ENCODE data around the gene ULBP1.
A peak's percentile ranks its signal among the peaks of the same experiment; 100 is the strongest.
"Not testable (repeated sequence)": the region's sequence is repeated elsewhere in the genome, so short reads cannot be mapped to it uniquely, and the experiment has no call there.

ULBP1 gene

GRCh38 chr6:149965194-149966020 is 1.7 kb downstream of the ULBP1 start:
- peak overlapping the region; percentile 94 for H3K27ac Mint-ChIP-seq
- ATAC-seq (replicated peaks) (no peak), DNase-seq (no peak)
- H3K27me3 Mint-ChIP-seq: peaks cover 79 to 95% of the 10 kb centered on the region in 2 donors
- peaks cover 6 to 7% of the 10 kb centered on the region in 2 donors for H3K36me3 Mint-ChIP-seq
- no peaks in the 10 kb centered on the region for H3K9me3 Mint-ChIP-seq
- peaks cover 29 to 40% of the 10 kb centered on the region in 2 donors for H3K4me1 Mint-ChIP-seq
- peak overlapping the region; percentile 91 to 93 for H3K4me3 Mint-ChIP-seq

- H3K9me3 Mint-ChIP-seq; H3K27ac Mint-ChIP-seq; DNase-seq; H3K36me3 Mint-ChIP-seq; H3K4me3 Mint-ChIP-seq; ATAC-seq (replicated peaks): not testable (repeated sequence)
- peaks cover 29 to 40% of the 10 kb centered on the region in 2 donors for H3K4me1 Mint-ChIP-seq
- H3K27me3 Mint-ChIP-seq: peaks cover 81 to 95% of the 10 kb centered on the region in 2 donors
These were observed 2.6 kb downstream of the ULBP1 start for GRCh38 chr6:149966319-149966718.

GRCh38 chr6:149967591-149967990 is 3.8 kb downstream of the ULBP1 start:
- no peaks in the 10 kb centered on the region for H3K9me3 Mint-ChIP-seq
- H3K4me3 Mint-ChIP-seq: no peak overlapping the region
- no peak overlapping the region for H3K27ac Mint-ChIP-seq
- peaks cover 73 to 87% of the 10 kb centered on the region in 2 donors for H3K27me3 Mint-ChIP-seq
- no peak for ATAC-seq (replicated peaks)
- H3K4me1 Mint-ChIP-seq: peaks cover 26 to 38% of the 10 kb centered on the region in 2 donors
- peaks cover 6 to 7% of the 10 kb centered on the region in 2 donors for H3K36me3 Mint-ChIP-seq
- DNase-seq: no peak

GRCh38 chr6:149967999-149968398 is 4.3 kb downstream of the ULBP1 start:
- peaks cover 25 to 34% of the 10 kb centered on the region in 2 donors for H3K4me1 Mint-ChIP-seq
- peaks cover 71 to 85% of the 10 kb centered on the region in 2 donors for H3K27me3 Mint-ChIP-seq

GRCh38 chr6:149968909-149969308 is 5.2 kb downstream of the ULBP1 start:
- not testable (repeated sequence) for ATAC-seq (replicated peaks); H3K36me3 Mint-ChIP-seq; H3K9me3 Mint-ChIP-seq; DNase-seq; H3K27ac Mint-ChIP-seq; H3K4me3 Mint-ChIP-seq
- Mint-ChIP-seq H3K27me3 (peaks cover 72 to 81% of the 10 kb centered on the region in 2 donors), H3K4me1 (peaks cover 19 to 25% of the 10 kb centered on the region in 2 donors)

More at GRCh38 chr6:149967999-149968398, 4.3 kb downstream of the ULBP1 start:
- H3K4me3 Mint-ChIP-seq; H3K9me3 Mint-ChIP-seq; DNase-seq; ATAC-seq (replicated peaks); H3K36me3 Mint-ChIP-seq; H3K27ac Mint-ChIP-seq: not testable (repeated sequence)

- H3K9me3 Mint-ChIP-seq: no peaks in the 10 kb centered on the region
- H3K4me1 Mint-ChIP-seq: peaks cover 14 to 18% of the 10 kb centered on the region in 2 donors
- H3K4me3 Mint-ChIP-seq: no peak overlapping the region
- H3K27me3 Mint-ChIP-seq: peaks cover 72 to 81% of the 10 kb centered on the region in 2 donors
- no peak for DNase-seq
- no peak for ATAC-seq (replicated peaks)
- H3K27ac Mint-ChIP-seq: no peak overlapping the region
- peaks cover 6 to 7% of the 10 kb centered on the region in 2 donors for H3K36me3 Mint-ChIP-seq
These were observed 5.9 kb downstream of the ULBP1 start for GRCh38 chr6:149969635-149970034.

GRCh38 chr6:149974394-149974793 is 10.7 kb downstream of the ULBP1 start:
- peak; percentile 39 to 64 for ATAC-seq (replicated peaks)
- H3K4me1 Mint-ChIP-seq, H3K9me3 Mint-ChIP-seq, H3K36me3 Mint-ChIP-seq, H3K4me3 Mint-ChIP-seq, H3K27ac Mint-ChIP-seq, DNase-seq: not testable (repeated sequence)
- H3K27me3 Mint-ChIP-seq: peaks cover 64 to 75% of the 10 kb centered on the region in 2 donors

- H3K27me3 Mint-ChIP-seq: peaks cover 61 to 73% of the 10 kb centered on the region in 2 donors
- H3K4me1 Mint-ChIP-seq: peaks cover 0 to 2% of the 10 kb centered on the region in 2 donors
- DNase-seq: no peak
- H3K9me3 Mint-ChIP-seq: no peaks in the 10 kb centered on the region
- ATAC-seq (replicated peaks): peak; percentile 69 to 78
- H3K4me3 Mint-ChIP-seq: no peak overlapping the region
- no peak overlapping the region for H3K27ac Mint-ChIP-seq
- H3K36me3 Mint-ChIP-seq: peaks cover 0 to 2% of the 10 kb centered on the region in 2 donors
These were observed 11.1 kb downstream of the ULBP1 start for GRCh38 chr6:149974825-149975224.

GRCh38 chr6:149975400-149975799 is 11.7 kb downstream of the ULBP1 start:
- DNase-seq (no peak), ATAC-seq (replicated peaks) (no peak)
- Mint-ChIP-seq H3K27me3 (peaks cover 55 to 73% of the 10 kb centered on the region in 2 donors), H3K36me3 (no peaks in the 10 kb centered on the region), H3K4me3 (no peak overlapping the region), H3K9me3 (no peaks in the 10 kb centered on the region), H3K4me1 (peaks cover 0 to 2% of the 10 kb centered on the region in 2 donors), H3K27ac (no peak overlapping the region)

- ATAC-seq (replicated peaks) (no peak), DNase-seq (no peak)
- Mint-ChIP-seq H3K27ac (no peak overlapping the region), H3K36me3 (no peaks in the 10 kb centered on the region), H3K4me1 (peaks cover 0 to 2% of the 10 kb centered on the region in 2 donors), H3K4me3 (no peak overlapping the region), H3K27me3 (peaks cover 62 to 76% of the 10 kb centered on the region in 2 donors), H3K9me3 (no peaks in the 10 kb centered on the region)
These were observed 13.5 kb downstream of the ULBP1 start for GRCh38 chr6:149977221-149977620.

GRCh38 chr6:149978610-149979009 is 14.9 kb downstream of the ULBP1 start:
- Mint-ChIP-seq H3K9me3 (no peaks in the 10 kb centered on the region), H3K27me3 (peaks cover 67 to 85% of the 10 kb centered on the region in 2 donors), H3K27ac (no peak overlapping the region), H3K36me3 (no peaks in the 10 kb centered on the region), H3K4me1 (peaks cover 0 to 2% of the 10 kb centered on the region in 2 donors), H3K4me3 (no peak overlapping the region)
- no peak for ATAC-seq (replicated peaks)
- no peak for DNase-seq

GRCh38 chr6:149979293-149979692 is 15.6 kb downstream of the ULBP1 start:
- Mint-ChIP-seq H3K27ac (no peak overlapping the region), H3K4me1 (peaks cover 0 to 2% of the 10 kb centered on the region in 2 donors), H3K4me3 (no peak overlapping the region), H3K9me3 (no peaks in the 10 kb centered on the region), H3K36me3 (no peaks in the 10 kb centered on the region), H3K27me3 (peaks cover 63 to 85% of the 10 kb centered on the region in 2 donors)
- ATAC-seq (replicated peaks) (no peak), DNase-seq (no peak)

- DNase-seq (no peak), ATAC-seq (replicated peaks) (no peak)
- no peak overlapping the region for H3K27ac Mint-ChIP-seq
- H3K27me3 Mint-ChIP-seq: peaks cover 65 to 86% of the 10 kb centered on the region in 2 donors
- peaks cover 2% of the 10 kb centered on the region in 2 donors for H3K36me3 Mint-ChIP-seq
- H3K4me3 Mint-ChIP-seq: no peak overlapping the region
- H3K9me3 Mint-ChIP-seq: peaks cover 2% of the 10 kb centered on the region in 2 donors
- peaks cover under 1 to 6% of the 10 kb centered on the region in 2 donors for H3K4me1 Mint-ChIP-seq
These were observed 19.4 kb downstream of the ULBP1 start for GRCh38 chr6:149983145-149983544.

GRCh38 chr6:149984773-149985172 is 21.0 kb downstream of the ULBP1 start:
- peaks cover 5 to 6% of the 10 kb centered on the region in 2 donors for H3K9me3 Mint-ChIP-seq
- peaks cover 7 to 22% of the 10 kb centered on the region in 2 donors for H3K4me1 Mint-ChIP-seq
- H3K4me3 Mint-ChIP-seq: no peak overlapping the region

GRCh38 chr6:149985481-149985937 is 21.8 kb downstream of the ULBP1 start:
- Mint-ChIP-seq H3K27ac (no peak overlapping the region), H3K27me3 (peaks cover 79 to 91% of the 10 kb centered on the region in 2 donors), H3K4me1 (peaks cover 14 to 29% of the 10 kb centered on the region in 2 donors), H3K36me3 (peaks cover 9% of the 10 kb centered on the region in 2 donors), H3K9me3 (peaks cover 5 to 6% of the 10 kb centered on the region in 2 donors), H3K4me3 (no peak overlapping the region)
- no peak for ATAC-seq (replicated peaks)
- no peak for DNase-seq

More at GRCh38 chr6:149984773-149985172, 21.0 kb downstream of the ULBP1 start:
- ATAC-seq (replicated peaks) (no peak), DNase-seq (no peak)
- Mint-ChIP-seq H3K36me3 (peaks cover 6 to 9% of the 10 kb centered on the region in 2 donors), H3K27me3 (peaks cover 72 to 91% of the 10 kb centered on the region in 2 donors), H3K27ac (no peak overlapping the region)

All from stimulated activated naive B cell treated with anti-CD40 and anti-IgM and Interleukin-4, amounts not matched to agents 10 μg/mL and 1 μg/mL and 100 μg/mL, for 72 hours (primary cell).